ENCODE results near the gene SMAP2.

- TF ChIP-seq, protein P1, sequence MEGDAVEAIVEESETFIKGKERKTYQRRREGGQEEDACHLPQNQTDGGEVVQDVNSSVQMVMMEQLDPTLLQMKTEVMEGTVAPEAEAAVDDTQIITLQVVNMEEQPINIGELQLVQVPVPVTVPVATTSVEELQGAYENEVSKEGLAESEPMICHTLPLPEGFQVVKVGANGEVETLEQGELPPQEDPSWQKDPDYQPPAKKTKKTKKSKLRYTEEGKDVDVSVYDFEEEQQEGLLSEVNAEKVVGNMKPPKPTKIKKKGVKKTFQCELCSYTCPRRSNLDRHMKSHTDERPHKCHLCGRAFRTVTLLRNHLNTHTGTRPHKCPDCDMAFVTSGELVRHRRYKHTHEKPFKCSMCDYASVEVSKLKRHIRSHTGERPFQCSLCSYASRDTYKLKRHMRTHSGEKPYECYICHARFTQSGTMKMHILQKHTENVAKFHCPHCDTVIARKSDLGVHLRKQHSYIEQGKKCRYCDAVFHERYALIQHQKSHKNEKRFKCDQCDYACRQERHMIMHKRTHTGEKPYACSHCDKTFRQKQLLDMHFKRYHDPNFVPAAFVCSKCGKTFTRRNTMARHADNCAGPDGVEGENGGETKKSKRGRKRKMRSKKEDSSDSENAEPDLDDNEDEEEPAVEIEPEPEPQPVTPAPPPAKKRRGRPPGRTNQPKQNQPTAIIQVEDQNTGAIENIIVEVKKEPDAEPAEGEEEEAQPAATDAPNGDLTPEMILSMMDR (IDR thresholded peaks at IDR 0.05) = no peak
- TF ChIP-seq, protein P2, sequence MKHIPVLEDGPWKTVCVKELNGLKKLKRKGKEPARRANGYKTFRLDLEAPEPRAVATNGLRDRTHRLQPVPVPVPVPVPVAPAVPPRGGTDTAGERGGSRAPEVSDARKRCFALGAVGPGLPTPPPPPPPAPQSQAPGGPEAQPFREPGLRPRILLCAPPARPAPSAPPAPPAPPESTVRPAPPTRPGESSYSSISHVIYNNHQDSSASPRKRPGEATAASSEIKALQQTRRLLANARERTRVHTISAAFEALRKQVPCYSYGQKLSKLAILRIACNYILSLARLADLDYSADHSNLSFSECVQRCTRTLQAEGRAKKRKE (CRISPR knock-in tag; IDR thresholded peaks at IDR 0.05; ENCODE audit: low read depth) = no peak
- TF ChIP-seq FOSB (CRISPR knock-in tag; IDR thresholded peaks at IDR 0.05) (no peak), BHLHE40 (IDR thresholded peaks at IDR 0.05; ENCODE audit: low read depth, low read length) (no peak)
Measured at GRCh38 chr1:40386359-40386723, 12.8 kb downstream of the SMAP2 start.

Measured in A549 (cell line).